H54 (cell line): ENCODE measurements around the gene MEIS2.

ENCODE experiments used
- DNase-seq: peaks from one replicate; pipeline ENCODE4 v3.0.0; 2011; ENCODE audit warnings: low spot score, mixed read lengths; ENCODE audit not compliant: insufficient read length
- FAIRE-seq: peaks from 3 replicates; lab custom pipeline; 2011; peaks lifted over from hg19 to GRCh38; lab: Jason Lieb, UNC
- POLR2A ChIP-seq: IDR thresholded peaks from 2 replicates; pipeline ENCODE4 v1.6.1; 2011; ENCODE audit warnings: low read depth, mild to moderate bottlenecking, low read length

The MEIS2 gene

GRCh38 chr15:37131621-37132020, 31.3 kb upstream of the MEIS2 start:
- no peak for TF ChIP-seq POLR2A
- FAIRE-seq (peak; percentile 78), DNase-seq (no peak)

DNA sequence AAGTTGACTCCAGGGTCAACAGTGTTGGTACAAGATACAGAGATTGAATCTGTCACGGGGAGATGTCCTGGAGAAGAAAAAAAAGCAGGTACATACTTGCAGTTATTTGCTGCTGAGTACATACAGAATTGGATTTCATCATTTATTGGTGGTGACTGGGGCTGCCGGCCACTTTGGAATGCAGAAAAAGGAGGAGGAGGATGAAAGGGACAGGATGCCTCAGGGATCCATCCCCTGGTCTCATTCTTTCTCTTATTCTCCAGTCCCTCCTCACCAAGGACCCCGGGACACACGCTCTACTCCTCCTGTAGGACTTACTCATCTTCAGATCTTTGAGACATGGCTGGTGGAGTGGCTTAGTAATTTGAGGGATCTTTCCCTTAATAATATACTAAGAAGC, 30.0 kb upstream of the MEIS2 start:
- no peak for TF ChIP-seq POLR2A
- DNase-seq (no peak), FAIRE-seq (no peak)

GRCh38 chr15:37125143-37125542, 24.8 kb upstream of the MEIS2 start:
- FAIRE-seq (peak; percentile 70), DNase-seq (no peak)
- TF ChIP-seq POLR2A: no peak

GRCh38 chr15:37124331-37124730, 24.0 kb upstream of the MEIS2 start:
- FAIRE-seq (peak; percentile 60), DNase-seq (no peak)

DNA sequence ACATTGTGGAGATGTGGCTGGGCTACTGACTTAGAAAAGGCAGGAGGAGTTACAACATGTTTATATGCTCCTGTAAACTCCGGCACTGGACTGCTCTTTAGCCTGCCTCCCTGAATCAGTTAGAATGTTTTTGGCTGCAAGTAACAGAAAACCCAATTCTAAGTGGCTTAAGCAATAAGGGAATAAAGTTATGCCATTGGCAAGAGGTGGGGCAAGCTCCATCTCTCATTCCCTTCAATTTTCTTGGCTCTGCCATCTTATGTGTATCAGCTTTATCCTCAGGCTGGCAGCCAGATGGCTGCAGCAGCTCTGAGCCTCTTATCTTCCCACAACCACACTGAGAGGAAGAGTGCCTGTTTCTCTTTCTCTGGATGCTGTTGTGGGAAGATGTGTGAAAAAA, 22.4 kb upstream of the MEIS2 start:
- no peak for DNase-seq
- no peak for TF ChIP-seq POLR2A
- FAIRE-seq: peak; percentile 48

More at GRCh38 chr15:37124331-37124730, 24.0 kb upstream of the MEIS2 start:
- TF ChIP-seq POLR2A: no peak

DNA sequence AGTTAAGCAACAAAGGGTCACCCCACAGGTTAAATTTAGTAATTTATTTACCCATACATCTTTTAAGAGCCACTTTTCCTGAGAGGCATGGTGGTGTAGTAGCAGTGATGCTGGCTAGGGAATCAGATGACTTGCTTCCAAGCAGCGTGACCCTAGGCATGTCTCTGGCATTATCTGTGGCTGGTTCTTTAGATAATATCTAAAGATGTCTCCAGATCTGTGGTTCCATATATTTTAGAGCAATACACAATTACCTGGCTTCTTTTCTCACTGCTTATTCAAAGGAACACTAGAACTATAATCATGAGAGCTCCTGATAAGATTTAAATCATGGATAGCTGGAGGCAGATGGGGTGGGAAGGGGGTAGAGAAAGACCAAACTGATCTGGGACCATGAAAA, 21.1 kb upstream of the MEIS2 start:
- no peak for DNase-seq
- TF ChIP-seq POLR2A: no peak
- FAIRE-seq: no peak

GRCh38 chr15:37117030-37117429, 16.7 kb upstream of the MEIS2 start:
- TF ChIP-seq POLR2A: no peak
- FAIRE-seq (no peak), DNase-seq (no peak)

GRCh38 chr15:37115538-37115937, 15.2 kb upstream of the MEIS2 start:
- FAIRE-seq: no peak
- no peak for DNase-seq
- TF ChIP-seq POLR2A: no peak

GRCh38 chr15:37112971-37113670, 12.8 kb upstream of the MEIS2 start:
- DNase-seq (no peak), FAIRE-seq (no peak)
- TF ChIP-seq POLR2A: no peak

- TF ChIP-seq POLR2A: no peak
- DNase-seq (no peak), FAIRE-seq (peak; percentile 43)
Measured at GRCh38 chr15:37112171-37112570, 11.8 kb upstream of the MEIS2 start.

GRCh38 chr15:37111427-37111717, 11.0 kb upstream of the MEIS2 start:
- DNase-seq: no peak
- no peak for TF ChIP-seq POLR2A
- FAIRE-seq: peak; percentile 36

GRCh38 chr15:37109872-37110572, 9.7 kb upstream of the MEIS2 start:
- TF ChIP-seq POLR2A: no peak
- no peak for DNase-seq
- FAIRE-seq: no peak

GRCh38 chr15:37109168-37109871, 9.0 kb upstream of the MEIS2 start:
- TF ChIP-seq POLR2A: no peak
- no peak for FAIRE-seq
- no peak for DNase-seq

DNA sequence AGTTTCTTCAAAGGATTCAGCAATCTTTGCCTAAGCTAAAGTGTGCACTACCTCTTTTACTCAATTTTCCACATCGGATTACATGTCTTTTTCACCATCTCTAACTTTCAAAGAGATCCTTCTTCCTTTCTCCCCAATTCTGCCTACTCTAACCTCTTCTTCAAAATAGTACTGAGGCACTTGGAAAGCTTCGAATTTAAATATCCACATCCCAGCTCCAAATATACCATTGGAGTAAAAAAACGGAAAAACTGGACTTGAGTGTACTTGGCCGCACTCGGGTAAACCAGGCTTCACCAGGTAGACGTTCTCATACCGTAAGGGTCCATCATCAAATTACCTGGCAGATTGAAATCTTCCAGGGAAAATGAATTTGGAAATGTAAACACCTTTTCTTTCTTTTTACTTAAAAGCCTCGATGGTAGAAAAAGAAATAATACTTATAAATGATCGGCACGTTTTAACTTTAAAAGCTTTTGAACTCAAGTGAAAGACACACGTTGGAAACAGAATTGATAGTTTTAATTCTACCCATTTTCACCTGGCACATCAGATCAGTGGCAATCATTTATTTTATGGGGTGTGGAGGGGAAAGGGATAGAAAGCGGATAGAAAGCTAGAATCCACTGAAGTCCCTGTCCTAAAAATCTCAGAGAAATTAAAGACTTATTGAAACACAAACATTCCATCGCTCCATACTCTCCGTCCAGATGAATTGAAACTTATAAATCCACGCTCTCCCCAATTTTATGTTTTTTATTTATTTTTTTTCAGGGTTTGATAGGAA, 8.2 kb upstream of the MEIS2 start:
- FAIRE-seq (peak; percentile 36), DNase-seq (no peak)
- no peak for TF ChIP-seq POLR2A
